ENCODE data around the gene CHID1. TPM values are rescaled to one million over a fixed set of nuclear protein-coding genes. Genes with fewer than 3 reads are reported as not detected.

CHID1 gene
- total and polyA plus RNA-seq, 2 of the 8 experiments (the other 6 are each of a cell fraction or from before 2014, with no cell fraction given) = 81.2 to 88.5 TPM

- TF ChIP-seq PHF8 (conservative IDR thresholded peaks at IDR 0.05; ENCODE audit: low read depth, low read length) (peak; percentile 20; the same call in 1 of the 2 replicates), EZH2 (IDR thresholded peaks at IDR 0.05; ENCODE audit: low read depth, low read length, severe bottlenecking) (no peak), CHD2 (IDR thresholded peaks at IDR 0.05; ENCODE audit: low read length) (no peak), POLR2A (IDR thresholded peaks at IDR 0.05; ENCODE audit: control extremely low read depth in 1 of 2, low read depth in 2 of 2, low read length in 2 of 2) (no peak), ASH2L (IDR thresholded peaks at IDR 0.05; ENCODE audit: low read length) (peak; percentile 2), SAP30 (IDR thresholded peaks at IDR 0.05; ENCODE audit: insufficient read depth, insufficient replicate concordance, low read length) (no peak), MAFK (IDR thresholded peaks at IDR 0.05; ENCODE audit: low read depth, low read length) (no peak), BACH1 (IDR thresholded peaks at IDR 0.05; ENCODE audit: low read length) (no peak; the same call in 1 of the 2 replicates), SIN3A (conservative IDR thresholded peaks at IDR 0.05 in 1 of 2, IDR thresholded peaks at IDR 0.05 in 1 of 2; ENCODE audit: low read depth in 1 of 2, low read length in 2 of 2) (0 out of 4 replicates have a peak, but pooled peaks of 1 of the 2 experiments have one; percentile 23), RNF2 (IDR thresholded peaks at IDR 0.05; ENCODE audit: borderline replicate concordance, low read depth, low read length, missing control alignments, poor library complexity, severe bottlenecking) (no peak), TAF7 (optimal IDR thresholded peaks at IDR 0.05; ENCODE audit: borderline replicate concordance, low read depth, low read length) (no peak), BCL11A (IDR thresholded peaks at IDR 0.05; ENCODE audit: low read depth in 2 of 2, low read length in 2 of 2) (no peak), TCF12 (IDR thresholded peaks at IDR 0.05; ENCODE audit: low read depth, low read length) (no peak), EP300 (IDR thresholded peaks at IDR 0.05; ENCODE audit: borderline replicate concordance in 1 of 2, low read depth in 2 of 2, low read length in 2 of 2) (no peak), JUND (IDR thresholded peaks at IDR 0.05; ENCODE audit: low read length) (no peak), SP4 (IDR thresholded peaks at IDR 0.05; ENCODE audit: low read length) (no peak), HDAC6 (IDR thresholded peaks at IDR 0.05; ENCODE audit: low read depth, low read length) (no peak), POU5F1 (IDR thresholded peaks at IDR 0.05; ENCODE audit: low read depth, low read length) (no peak), USF2 (IDR thresholded peaks at IDR 0.05; ENCODE audit: low read length) (no peak), CHD1 (IDR thresholded peaks at IDR 0.05; ENCODE audit: low read depth, low read length) (no peak), SP1 (IDR thresholded peaks at IDR 0.05; ENCODE audit: low read depth, low read length) (no peak), KDM5A (IDR thresholded peaks at IDR 0.05; ENCODE audit: low read length) (no peak)
These were observed 78.0 kb downstream of the CHID1 start, which contains the start of gene CD151 (continued) for GRCh38 chr11:832529-833113.
